GM12801 (cell line): ENCODE results near the gene TIMM21.

Source experiments
- TF ChIP-seq, protein P1 (sequence below): IDR thresholded peaks from one replicate; pipeline ENCODE4 v1.5.1; 2011; ENCODE audit warnings: control low read depth; ENCODE audit not compliant: insufficient read length; ENCODE audit errors: extremely low read depth

The TIMM21 gene

DNA sequence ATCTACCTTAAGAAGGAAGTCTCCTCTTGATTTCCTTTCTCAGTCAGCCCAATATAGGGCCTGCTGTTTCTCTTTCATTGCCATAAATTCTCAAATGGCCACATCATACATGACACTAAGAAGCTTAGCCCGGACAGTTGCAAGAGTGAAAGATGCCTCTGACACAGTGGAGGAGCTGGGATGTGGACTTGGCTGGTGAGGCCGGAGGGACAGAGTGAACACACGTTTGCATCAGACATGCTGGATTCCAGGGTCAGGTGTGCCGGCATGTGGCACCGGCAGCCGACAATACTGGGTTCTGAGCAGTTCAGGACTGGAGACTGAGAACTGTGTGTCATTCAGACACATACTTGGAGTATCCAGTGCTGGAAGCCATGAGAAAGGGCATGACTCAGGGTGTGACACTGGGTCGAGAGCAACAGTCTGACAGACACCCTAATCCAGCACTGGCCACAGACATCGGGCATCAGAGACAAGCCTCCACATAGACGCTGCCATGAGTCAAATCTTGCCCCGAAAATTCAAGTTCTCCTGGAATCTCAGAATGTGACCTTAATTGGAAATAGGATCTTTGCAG, 31.4 kb downstream of the TIMM21 start:
- TF ChIP-seq, protein P1, sequence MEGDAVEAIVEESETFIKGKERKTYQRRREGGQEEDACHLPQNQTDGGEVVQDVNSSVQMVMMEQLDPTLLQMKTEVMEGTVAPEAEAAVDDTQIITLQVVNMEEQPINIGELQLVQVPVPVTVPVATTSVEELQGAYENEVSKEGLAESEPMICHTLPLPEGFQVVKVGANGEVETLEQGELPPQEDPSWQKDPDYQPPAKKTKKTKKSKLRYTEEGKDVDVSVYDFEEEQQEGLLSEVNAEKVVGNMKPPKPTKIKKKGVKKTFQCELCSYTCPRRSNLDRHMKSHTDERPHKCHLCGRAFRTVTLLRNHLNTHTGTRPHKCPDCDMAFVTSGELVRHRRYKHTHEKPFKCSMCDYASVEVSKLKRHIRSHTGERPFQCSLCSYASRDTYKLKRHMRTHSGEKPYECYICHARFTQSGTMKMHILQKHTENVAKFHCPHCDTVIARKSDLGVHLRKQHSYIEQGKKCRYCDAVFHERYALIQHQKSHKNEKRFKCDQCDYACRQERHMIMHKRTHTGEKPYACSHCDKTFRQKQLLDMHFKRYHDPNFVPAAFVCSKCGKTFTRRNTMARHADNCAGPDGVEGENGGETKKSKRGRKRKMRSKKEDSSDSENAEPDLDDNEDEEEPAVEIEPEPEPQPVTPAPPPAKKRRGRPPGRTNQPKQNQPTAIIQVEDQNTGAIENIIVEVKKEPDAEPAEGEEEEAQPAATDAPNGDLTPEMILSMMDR: no peak

DNA sequence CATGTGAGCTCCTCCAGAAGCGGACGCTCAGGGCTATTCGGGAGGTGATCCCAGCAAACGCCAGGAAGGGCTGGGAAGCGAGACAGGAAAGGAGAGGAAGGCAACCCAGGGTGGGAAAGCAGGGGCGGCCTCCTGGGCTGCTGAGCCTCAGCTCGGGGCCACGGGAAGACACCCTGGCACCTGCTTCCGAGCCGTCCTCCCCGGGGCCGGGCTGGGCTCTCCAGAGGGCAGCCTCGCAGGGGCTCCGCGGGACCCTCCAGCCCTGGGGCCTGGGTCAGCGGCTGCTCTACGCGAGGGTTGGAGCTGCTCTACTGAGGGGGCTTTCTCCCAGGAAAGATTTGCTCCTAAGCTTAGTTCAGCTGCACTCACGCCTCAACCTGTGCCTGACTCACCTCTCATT, 34.0 kb downstream of the TIMM21 start:
- TF ChIP-seq, protein P1: no peak

DNA sequence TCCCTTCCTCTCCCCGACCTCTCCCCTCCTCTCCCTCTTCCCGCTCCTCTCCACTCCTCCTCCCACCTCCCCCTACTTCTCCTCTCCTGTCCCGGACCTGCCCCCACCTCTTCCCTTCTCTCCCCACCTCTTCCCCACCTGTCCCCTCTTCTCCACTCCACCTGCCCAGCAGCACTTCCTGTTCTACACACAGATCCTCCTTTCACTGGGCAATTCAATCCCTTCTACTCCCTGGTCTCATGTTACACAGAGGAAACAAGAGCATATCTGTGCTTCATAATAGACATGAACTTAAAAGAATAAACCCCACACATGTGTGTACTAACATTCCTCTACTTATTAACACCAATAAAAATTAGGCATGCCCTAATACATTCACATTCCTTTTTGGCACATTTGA, 34.8 kb downstream of the TIMM21 start:
- TF ChIP-seq, protein P1: no peak

DNA sequence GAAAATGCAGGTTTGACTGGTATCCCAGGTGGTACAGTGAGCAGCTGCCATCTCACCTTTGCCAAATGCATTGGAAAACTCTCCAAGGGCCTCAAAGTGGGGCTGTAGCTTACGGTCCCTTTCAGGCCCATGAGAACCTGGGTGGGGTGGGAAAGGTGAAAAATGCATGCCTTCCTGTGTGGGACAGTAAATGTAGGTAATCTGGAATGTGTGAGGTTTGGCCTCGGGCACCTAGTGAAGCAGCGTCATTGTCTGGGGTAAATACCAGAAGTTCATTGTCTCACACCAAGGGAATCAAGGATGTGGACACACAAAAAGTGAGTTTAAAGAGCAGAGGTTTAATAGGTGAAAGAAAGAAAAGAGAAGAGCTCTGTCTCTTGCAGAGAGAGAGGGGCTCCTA, 36.6 kb downstream of the TIMM21 start:
- TF ChIP-seq, protein P1: no peak

DNA sequence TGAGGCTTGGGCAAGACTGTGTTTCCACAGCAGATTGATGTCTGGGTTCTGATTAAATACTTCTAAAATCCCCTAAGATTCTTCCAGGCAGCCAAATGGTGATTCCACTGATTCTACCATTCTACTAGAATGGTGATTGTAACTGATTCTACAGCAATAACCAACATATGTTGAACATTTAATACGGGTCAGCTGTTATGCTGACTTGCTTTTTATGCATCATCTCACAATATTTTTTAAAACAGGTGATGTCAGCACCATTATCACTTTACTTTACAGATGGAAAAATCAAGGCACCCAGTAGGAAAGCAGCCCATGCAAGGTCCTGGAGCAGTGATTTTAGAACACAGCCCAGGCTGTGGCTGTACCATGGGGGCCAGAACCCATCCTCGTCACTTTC, 37.5 kb downstream of the TIMM21 start:
- TF ChIP-seq, protein P1: no peak

GRCh38 chr18:74186661-74187060, 38.3 kb downstream of the TIMM21 start:
- TF ChIP-seq, protein P1: no peak

- TF ChIP-seq, protein P1: no peak
These were observed 41.8 kb downstream of the TIMM21 start for GRCh38 chr18:74190086-74190485.

DNA sequence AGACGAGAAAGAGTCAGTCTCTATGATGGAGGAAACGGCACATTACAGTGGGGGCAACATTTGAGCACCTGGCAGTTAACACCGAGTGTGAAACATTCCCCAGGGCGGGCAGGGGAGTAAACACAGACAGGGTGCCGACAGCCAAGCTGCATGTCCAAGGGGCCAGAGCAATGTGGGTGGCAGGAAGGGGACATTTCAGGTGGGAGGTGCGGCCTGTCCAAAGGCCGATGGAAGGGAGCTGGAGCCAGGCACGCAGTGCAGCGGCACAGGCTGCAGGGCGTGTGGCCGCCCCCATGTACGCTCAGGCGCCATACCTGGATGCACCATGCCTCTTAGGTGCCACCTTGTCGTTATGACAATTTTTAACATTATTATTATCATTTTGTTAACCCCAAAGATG, 43.3 kb downstream of the TIMM21 start:
- TF ChIP-seq, protein P1: no peak
